ENCODE data around the gene HS3ST5.
"Not testable (repeated sequence)": the region's sequence is repeated elsewhere in the genome, so short reads cannot be mapped to it uniquely, and the experiment has no call there.

HS3ST5 gene

GRCh38 chr6:114058435-114058834 lies 284.4 kb downstream of the HS3ST5 start:
- no peak for ATAC-seq
- Mint-ChIP-seq H3K9me3 (no peaks in the 10 kb centered on the region), H3K27ac (no peak overlapping the region), H3K4me1 (no peaks in the 10 kb centered on the region), H3K36me3 (no peaks in the 10 kb centered on the region), H3K4me3 (no peak overlapping the region)
- DNase-seq (ENCODE audit: low spot score in 2 of 2), result no peak

DNA sequence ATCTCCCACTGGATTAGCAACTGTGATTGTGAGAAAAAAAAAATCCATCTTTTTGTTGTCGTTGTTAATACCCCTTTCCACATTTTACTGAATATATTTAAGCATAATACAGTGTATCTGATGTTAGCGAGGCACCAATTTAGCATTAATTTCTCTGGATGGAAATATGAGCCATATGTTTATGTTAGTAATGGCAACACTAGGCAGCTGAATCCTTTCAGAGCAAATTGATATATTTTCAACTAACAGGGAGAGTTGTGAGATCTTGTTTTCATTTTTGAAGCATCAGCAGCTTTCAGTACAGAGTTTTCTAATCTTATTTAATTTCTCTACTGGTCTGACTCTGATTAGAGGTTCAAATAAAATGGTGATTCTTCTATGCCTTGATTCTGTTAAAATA lies 287.1 kb downstream of the HS3ST5 start:
- H3K9me3 Mint-ChIP-seq, result no peaks in the 10 kb centered on the region

DNA sequence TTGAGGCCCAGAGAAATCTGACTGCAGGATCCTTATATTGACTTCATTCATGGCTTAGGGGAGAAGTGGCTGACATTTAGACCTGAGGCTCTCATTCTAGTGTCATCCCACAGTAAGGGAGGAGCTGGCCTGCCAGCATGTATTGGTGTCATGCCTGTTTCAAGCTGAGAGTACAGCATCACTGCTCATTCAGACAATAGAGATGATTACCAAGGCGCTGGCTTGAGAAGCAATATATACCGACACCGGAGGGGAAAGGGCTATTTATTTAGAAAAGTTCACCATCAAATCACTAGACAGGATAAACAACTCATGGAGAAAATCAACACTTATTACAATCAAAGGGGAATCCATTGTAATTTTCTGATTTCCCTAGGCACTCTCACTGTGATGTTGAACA lies 287.5 kb downstream of the HS3ST5 start:
- DNase-seq (ENCODE audit: low spot score in 2 of 2) (no peak), ATAC-seq (no peak)
- Mint-ChIP-seq H3K4me3 (no peak overlapping the region), H3K27ac (no peak overlapping the region), H3K9me3 (no peaks in the 10 kb centered on the region), H3K36me3 (no peaks in the 10 kb centered on the region), H3K4me1 (no peaks in the 10 kb centered on the region)

More for the DNA sequence above, 287.1 kb downstream of the HS3ST5 start:
- DNase-seq (ENCODE audit: low spot score in 2 of 2), result no peak
- Mint-ChIP-seq H3K27ac (no peak overlapping the region), H3K4me1 (no peaks in the 10 kb centered on the region), H3K36me3 (no peaks in the 10 kb centered on the region), H3K4me3 (no peak overlapping the region)
- no peak for ATAC-seq

GRCh38 chr6:114053791-114054190 lies 289.0 kb downstream of the HS3ST5 start:
- Mint-ChIP-seq H3K4me3 (no peak overlapping the region), H3K36me3 (no peaks in the 10 kb centered on the region), H3K9me3 (no peaks in the 10 kb centered on the region), H3K4me1 (no peaks in the 10 kb centered on the region), H3K27ac (no peak overlapping the region)
- ATAC-seq, result no peak
- DNase-seq (ENCODE audit: low spot score in 2 of 2), result no peak

GRCh38 chr6:114052141-114052540 lies 290.7 kb downstream of the HS3ST5 start:
- DNase-seq (ENCODE audit: low spot score in 2 of 2) (no peak), ATAC-seq (no peak)
- Mint-ChIP-seq H3K4me3 (no peak overlapping the region), H3K4me1 (no peaks in the 10 kb centered on the region), H3K36me3 (no peaks in the 10 kb centered on the region), H3K9me3 (no peaks in the 10 kb centered on the region), H3K27ac (no peak overlapping the region)

- ATAC-seq, result no peak
- Mint-ChIP-seq H3K36me3 (no peaks in the 10 kb centered on the region), H3K4me3 (no peak overlapping the region), H3K4me1 (no peaks in the 10 kb centered on the region), H3K27ac (no peak overlapping the region), H3K9me3 (no peaks in the 10 kb centered on the region)
- no peak for DNase-seq (ENCODE audit: low spot score in 2 of 2)
These were observed 291.8 kb downstream of the HS3ST5 start for GRCh38 chr6:114051031-114051430.

DNA sequence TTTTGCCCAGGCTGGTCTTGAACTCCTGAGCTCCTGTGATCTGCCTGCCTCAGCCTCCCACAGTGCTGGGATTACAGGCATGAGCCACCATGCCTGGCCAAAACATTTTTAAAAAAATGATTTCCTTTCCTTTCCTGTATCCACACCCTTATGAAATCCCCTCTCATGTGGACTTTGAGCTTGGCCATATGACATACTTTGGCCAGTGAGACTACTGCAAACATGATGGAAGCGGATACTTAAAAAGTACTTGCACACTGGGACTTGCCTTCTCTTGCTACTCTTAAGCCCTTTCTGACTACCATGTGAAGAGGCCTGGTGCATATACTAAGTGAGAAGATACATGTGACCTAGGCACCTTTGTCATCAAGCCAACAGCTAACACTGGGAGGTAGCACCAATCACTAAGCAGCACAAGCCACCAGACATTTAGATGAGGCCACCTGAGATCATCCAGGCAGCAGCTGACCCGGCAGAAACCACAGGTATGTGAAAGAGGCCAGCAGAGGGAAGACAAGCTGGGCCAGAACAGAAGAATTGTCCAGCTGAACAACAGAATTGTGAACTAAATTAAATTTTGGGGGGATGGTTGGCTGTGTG lies 293.4 kb downstream of the HS3ST5 start:
- Mint-ChIP-seq H3K36me3 (no peaks in the 10 kb centered on the region), H3K4me3 (no peak overlapping the region), H3K4me1 (no peaks in the 10 kb centered on the region), H3K9me3 (no peaks in the 10 kb centered on the region), H3K27ac (no peak overlapping the region)
- ATAC-seq (no peak), DNase-seq (ENCODE audit: low spot score in 2 of 2) (no peak)

DNA sequence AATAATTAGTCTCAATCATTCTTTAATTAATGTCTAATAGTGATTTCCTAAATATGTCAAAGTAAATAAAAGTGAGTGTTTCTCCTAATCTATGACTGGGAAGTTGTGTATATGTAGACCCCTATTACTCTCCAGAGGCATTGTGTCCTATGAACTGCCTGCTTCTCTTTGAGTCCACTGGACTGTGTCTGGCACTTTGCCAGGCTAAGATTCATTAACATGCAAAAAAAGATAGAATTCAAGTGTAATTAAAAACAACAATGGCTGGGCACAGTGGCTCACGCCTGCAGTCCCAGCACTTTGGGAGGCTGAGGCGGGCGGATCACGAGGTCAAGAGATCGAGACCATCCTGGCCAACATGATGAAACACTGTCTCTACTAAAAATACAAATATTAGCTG lies 298.3 kb downstream of the HS3ST5 start:
- DNase-seq (ENCODE audit: low spot score in 2 of 2); ATAC-seq; H3K4me3 Mint-ChIP-seq; H3K36me3 Mint-ChIP-seq; H3K4me1 Mint-ChIP-seq; H3K27ac Mint-ChIP-seq; H3K9me3 Mint-ChIP-seq: not testable (repeated sequence)

DNA sequence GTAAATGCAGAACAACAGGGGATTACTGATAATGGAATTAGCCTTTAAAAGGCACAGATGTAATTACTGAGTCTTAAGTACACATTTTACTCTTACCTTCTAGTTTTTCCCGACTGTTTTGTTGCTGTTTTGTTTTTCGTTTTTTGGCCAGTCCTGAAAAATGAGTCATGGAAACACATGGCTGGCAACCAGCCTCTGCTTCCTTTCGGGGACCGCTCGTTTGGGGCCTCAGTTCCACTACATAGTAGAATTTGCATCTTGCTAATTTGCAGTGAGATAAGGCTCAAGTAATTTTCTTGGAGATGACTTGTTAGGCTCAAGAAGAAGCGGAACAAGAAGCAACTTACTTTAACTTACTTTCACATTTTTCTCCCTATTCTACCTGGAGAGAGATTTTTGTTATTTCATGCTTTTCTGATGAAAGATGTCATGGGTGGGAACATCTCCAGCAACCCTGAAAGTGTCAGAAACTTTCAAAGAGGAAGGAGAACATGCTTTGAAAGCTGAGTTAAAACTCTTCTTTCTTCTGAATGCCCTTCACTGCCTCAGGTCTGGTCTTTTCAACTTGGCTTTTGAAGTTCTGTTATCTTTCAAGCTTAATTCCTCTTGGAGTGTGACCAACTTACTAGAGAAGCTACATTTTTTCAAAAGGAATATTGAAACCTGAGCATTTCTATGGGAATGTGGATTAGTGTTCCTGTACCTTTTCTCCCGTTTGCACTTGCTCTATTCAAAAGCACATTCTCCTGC lies 300.4 kb downstream of the HS3ST5 start:
- H3K4me3 Mint-ChIP-seq, result no peak overlapping the region
- H3K4me1 Mint-ChIP-seq, result no peaks in the 10 kb centered on the region
- H3K9me3 Mint-ChIP-seq, result no peaks in the 10 kb centered on the region
- ATAC-seq (no peak), DNase-seq (ENCODE audit: low spot score in 2 of 2) (no peak)
- no peaks in the 10 kb centered on the region for H3K36me3 Mint-ChIP-seq
- no peak overlapping the region for H3K27ac Mint-ChIP-seq

DNA sequence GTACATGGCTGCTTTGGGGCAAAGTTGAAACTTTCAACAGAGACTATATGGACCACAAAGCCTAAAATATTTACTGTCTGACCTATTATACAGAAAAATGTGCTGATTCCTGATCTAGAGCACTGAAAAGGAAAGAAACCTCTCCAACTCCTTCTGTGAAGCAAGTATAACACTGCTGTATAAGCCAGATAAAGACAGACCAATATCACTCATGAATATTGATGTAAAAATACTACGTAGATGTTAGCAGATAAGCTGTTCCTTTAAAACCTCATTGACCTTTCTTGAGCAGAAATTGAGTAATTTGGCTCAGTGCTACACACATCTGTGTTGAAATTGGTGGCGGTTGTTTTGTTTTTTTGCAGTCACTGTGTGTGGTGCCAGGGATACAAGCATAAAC lies 302.0 kb downstream of the HS3ST5 start:
- Mint-ChIP-seq H3K9me3 (no peaks in the 10 kb centered on the region), H3K4me1 (no peaks in the 10 kb centered on the region), H3K36me3 (no peaks in the 10 kb centered on the region), H3K27ac (no peak overlapping the region), H3K4me3 (no peak overlapping the region)
- ATAC-seq (peak; percentile 25), DNase-seq (ENCODE audit: low spot score in 2 of 2) (no peak)

DNA sequence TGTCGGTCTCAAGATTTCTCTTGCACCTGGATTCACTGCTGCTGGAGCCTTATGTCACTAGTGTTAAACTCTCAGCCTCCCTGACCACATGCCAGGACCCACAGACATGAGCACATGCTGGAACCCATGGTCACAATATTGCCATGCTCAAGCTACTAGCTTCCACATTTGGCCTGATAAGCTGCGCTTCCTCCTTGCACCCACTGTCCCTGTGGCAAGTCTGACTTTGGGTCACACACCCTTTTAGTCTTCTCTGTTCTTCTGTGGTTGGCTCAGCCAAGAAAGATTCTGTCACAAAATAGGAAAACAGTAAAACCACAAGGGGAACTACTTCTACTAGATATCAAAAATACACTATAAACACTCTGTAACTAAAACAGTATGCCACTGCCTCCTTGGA lies 303.0 kb downstream of the HS3ST5 start:
- DNase-seq (ENCODE audit: low spot score in 2 of 2), result no peak
- ATAC-seq, result no peak
- Mint-ChIP-seq H3K4me3 (no peak overlapping the region), H3K27ac (no peak overlapping the region), H3K36me3 (no peaks in the 10 kb centered on the region), H3K4me1 (no peaks in the 10 kb centered on the region), H3K9me3 (peaks cover 4% of the 10 kb centered on the region)

GRCh38 chr6:114033606-114034005 lies 309.2 kb downstream of the HS3ST5 start:
- ATAC-seq (no peak), DNase-seq (ENCODE audit: low spot score in 2 of 2) (no peak)
- no peak overlapping the region for H3K27ac Mint-ChIP-seq
- no peaks in the 10 kb centered on the region for H3K36me3 Mint-ChIP-seq
- H3K4me1 Mint-ChIP-seq, result no peaks in the 10 kb centered on the region
- peaks cover 4% of the 10 kb centered on the region for H3K9me3 Mint-ChIP-seq
- no peak overlapping the region for H3K4me3 Mint-ChIP-seq

DNA sequence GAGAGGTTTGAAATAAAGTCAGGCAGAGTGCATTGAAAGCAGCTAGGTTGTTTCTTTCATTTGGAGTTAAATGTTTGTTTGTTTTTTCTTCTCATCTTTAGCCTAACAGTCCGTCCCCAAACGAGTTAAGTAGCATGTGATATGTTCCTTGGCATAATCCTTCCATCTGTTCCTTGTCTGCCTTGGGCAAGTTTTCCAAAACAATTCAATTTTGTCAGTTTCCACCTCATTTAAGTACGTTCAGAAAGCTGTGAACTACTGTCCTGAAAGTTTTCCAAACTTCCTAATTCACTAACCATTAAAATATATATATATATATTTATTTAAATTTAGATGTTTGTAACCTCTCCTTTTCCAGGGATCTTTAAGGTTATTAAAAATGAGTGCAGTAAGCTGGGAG lies 310.1 kb downstream of the HS3ST5 start:
- no peak overlapping the region for H3K27ac Mint-ChIP-seq
- no peak overlapping the region for H3K4me3 Mint-ChIP-seq
- H3K36me3 Mint-ChIP-seq, result no peaks in the 10 kb centered on the region
- ATAC-seq (no peak), DNase-seq (ENCODE audit: low spot score in 2 of 2) (no peak)
- H3K9me3 Mint-ChIP-seq, result peaks cover 4% of the 10 kb centered on the region
- H3K4me1 Mint-ChIP-seq, result no peaks in the 10 kb centered on the region

- ATAC-seq (no peak), DNase-seq (ENCODE audit: low spot score in 2 of 2) (no peak)
- Mint-ChIP-seq H3K27ac (no peak overlapping the region), H3K4me1 (no peaks in the 10 kb centered on the region), H3K9me3 (peaks cover 4% of the 10 kb centered on the region), H3K36me3 (no peaks in the 10 kb centered on the region), H3K4me3 (no peak overlapping the region)
These were observed 312.1 kb downstream of the HS3ST5 start for GRCh38 chr6:114030767-114031166.

- Mint-ChIP-seq H3K4me3 (no peak overlapping the region), H3K27ac (no peak overlapping the region), H3K9me3 (no peaks in the 10 kb centered on the region), H3K4me1 (no peaks in the 10 kb centered on the region), H3K36me3 (no peaks in the 10 kb centered on the region)
- ATAC-seq (no peak), DNase-seq (ENCODE audit: low spot score in 2 of 2) (no peak)
These were observed 318.1 kb downstream of the HS3ST5 start for GRCh38 chr6:114024746-114025145.

DNA sequence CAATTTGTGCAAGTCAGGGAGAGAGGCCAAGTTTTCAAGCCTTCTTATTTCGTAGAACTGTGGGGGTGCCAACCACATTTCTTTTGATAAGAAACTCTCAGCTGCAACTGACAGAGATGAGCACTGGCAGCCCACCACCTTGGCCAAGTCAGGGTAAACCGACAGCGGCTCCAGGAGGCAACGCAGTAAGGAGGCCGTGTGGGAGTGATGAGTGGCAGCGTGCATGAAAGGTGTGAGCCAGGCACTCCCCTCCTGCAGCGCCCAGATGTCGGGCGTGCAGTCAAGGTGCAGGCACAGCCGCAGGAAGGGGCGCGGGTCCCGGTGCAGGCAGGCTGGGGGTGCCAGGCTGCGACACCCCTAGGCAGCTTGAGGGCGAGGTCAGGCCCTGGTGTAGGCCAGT lies 322.6 kb downstream of the HS3ST5 start:
- DNase-seq (ENCODE audit: low spot score in 2 of 2) (no peak), ATAC-seq (no peak)
- Mint-ChIP-seq H3K9me3 (no peaks in the 10 kb centered on the region), H3K4me3 (no peak overlapping the region), H3K27ac (no peak overlapping the region), H3K4me1 (no peaks in the 10 kb centered on the region), H3K36me3 (no peaks in the 10 kb centered on the region)

Data from stimulated activated effector memory CD8-positive, alpha-beta T cell treated with anti-CD3 and anti-CD28 coated beads, Interleukin-12 subunit alpha, Interleukin-12 subunit beta, amount 100 ng/mL, for 72 hours (primary cell).